ENCODE results near the gene CCDC192.

Gene CCDC192

DNA sequence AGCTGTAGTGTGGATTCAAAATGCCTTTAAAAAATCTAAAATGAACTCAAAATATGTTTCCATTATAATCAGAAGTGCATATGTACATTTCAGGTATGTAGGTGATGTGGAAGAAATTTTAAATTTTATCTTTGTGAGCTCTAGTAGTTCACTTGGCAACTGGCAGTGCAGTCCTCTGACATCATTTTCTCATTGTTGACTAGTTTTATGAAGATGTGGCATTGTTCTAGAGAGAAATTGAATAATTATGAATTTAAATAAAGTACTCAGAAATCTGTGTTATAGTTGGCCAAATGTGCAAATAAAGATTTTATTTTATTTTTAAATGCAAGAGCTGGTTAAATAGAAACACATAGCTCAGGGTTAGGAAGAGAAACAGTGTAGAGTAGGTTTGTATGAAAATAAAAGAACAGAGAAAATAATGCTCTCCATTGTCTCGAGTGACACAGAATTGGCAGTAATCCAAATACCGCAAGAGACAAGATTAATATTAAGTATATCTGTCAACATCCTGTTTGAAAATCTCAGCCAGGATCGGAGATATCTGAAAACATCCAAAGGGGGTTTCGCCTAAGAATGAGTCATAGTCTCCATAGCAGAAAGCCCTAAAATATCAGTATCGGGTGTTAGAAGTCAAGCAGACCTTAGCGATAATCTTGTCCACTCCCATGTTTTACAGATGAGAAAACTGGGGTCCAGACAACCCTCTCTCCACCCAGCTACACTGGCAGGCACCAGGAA, 189.4 kb downstream of the CCDC192 start:
- DNase-seq, result peak; percentile 83

DNA sequence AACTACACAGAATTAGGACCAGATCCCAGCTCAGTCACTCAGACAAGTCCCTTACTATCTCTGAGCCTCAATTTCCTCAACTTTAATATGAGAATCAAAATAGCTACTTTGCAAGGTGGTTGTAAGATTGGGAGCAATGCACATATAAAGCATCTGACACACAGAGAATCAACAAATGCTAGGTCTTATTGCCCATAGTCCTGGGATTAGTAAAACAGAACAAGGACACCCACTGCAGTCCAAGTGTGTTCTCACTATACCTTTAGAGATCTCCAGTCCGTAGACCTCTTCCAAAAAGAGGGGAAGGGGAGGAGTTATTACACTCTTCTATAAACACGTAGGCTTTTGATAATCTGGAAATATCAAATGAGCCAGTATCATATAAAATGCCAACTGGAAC, 190.0 kb downstream of the CCDC192 start:
- DNase-seq, result no peak

DNA sequence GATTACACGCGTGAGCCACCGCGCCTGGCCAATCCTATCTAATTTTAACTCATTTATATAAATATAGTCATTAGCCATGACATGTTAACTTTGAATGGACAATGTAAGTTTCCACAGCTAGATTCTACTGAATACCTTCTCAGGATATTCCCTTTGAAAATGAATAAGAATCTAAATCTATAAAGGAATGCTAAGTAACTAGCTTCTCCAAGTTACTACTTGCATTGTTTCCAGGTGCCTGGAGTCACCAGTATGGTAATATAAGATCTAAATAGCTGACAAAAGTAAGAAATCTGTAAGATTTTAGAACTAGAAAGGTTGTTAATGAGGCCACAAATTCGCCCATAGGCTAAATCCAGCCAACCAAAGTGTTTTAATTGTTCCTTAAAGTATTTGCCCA, 191.3 kb downstream of the CCDC192 start:
- no peak for DNase-seq

DNA sequence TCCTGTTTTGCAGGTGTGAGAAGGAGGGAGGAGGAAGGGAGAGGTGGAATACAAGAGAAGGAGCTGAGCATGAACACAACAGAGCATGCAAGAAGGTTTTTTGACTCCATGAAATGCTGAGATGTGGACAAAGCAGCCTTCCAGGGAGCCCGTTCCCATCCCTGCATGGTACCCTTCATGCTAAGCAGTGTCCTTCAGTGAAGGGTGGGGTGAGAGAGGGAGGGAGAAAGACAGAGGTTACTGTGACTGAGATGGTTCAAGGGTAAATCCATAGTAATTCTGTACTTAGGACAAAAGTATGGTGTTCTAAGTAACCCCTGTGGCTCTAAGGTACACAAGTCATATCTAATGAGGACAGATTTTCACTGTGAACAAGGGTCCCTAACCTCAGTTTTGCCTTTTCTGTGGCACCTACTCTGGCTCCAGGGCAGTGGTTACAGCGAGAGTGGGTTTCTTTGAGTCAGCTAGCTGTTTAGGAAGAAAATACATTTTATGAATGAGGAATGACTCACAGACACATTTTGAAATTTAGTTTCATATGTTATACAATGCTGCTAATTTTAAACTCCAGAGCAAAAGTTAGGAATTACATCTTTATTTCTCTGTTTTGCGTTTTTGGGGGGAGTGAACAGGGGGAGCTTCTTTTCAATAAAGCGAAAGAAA, 195.5 kb downstream of the CCDC192 start:
- DNase-seq, result no peak

DNA sequence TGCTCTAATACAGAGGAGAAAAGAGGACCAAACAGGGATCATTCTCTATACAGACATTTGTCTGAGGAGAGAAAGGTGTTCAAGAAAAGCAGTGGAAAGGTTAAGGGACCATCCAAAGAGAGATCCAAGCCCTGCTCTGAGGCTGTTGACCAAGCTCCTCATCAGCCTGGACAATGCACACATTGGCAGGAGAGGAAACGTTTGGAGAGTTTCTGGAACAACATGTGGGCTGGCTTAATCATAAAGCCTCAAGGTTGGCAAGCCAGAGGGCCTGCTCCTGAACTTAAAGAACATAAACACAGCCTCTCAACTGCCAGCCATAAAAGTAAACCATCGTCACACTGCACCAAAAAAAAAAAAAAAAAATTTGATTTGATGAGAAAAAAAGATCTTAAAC, 196.0 kb downstream of the CCDC192 start:
- no peak for DNase-seq

DNA sequence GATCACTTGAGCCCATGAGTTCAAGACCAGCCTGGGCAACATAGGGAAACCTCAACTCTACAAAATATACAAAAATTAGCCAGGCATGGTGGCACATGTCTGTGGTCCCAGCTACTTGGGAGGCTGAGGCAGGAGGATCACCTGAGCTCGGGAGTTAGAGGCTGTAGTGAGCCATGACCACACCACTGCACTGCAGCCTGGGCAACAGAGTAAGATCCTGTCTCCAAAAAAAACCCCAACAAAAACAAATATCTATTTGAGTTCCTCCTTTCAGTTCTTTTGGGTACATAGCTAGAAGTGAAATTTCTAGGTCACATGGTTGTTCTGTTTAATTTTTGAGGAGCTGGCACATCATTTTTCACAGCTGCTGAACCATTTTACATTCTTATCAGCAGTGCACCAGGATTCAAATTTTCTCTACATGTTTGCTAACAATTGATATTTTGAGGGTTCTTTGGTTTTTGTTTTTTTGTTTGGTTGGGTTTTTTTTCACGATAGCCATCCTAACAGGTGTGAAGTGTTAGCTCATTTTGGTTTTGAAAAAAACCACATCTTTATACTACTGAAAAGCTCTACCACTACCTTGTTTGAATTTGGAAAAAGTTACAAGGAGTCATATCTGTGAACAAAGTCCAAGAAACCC, 203.5 kb downstream of the CCDC192 start:
- DNase-seq, result no peak

DNA sequence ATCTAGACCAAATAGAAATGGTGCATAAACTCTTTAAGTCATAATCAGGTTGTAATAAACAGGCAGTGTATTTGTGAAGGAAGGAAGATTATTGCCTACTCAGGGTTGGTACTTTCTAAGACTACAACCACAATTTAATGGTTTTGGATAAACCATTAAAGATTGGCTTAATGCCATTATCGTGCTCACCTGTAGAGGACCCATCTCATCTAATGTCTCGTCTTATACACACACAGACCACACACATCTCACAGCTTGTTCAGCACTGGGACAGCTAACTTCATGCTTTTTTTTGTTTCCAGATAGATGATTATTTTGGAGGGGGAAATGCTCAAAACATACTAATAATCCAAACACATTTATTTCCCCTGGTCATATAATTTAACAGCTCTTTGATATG, 204.7 kb downstream of the CCDC192 start:
- no peak for DNase-seq

DNA sequence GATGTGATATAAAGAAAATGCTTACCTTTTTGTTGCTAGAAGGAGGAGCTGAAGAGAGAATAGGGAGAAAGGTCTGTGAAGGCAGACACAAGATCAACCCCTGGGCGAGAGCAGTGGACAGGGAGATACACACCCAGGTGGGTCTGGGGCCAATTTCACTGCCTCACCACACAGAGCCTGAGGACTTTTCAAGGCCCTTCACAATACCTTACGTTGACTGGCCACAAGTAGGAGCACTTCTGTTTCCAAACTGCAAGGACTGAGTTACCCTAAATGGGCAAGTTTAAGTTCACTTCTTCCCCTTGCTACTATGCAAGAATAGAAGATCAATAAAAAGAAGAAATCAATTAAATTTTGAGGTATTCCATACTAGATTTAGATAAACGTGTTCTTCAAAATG, 205.9 kb downstream of the CCDC192 start:
- DNase-seq, result peak; percentile 18

DNA sequence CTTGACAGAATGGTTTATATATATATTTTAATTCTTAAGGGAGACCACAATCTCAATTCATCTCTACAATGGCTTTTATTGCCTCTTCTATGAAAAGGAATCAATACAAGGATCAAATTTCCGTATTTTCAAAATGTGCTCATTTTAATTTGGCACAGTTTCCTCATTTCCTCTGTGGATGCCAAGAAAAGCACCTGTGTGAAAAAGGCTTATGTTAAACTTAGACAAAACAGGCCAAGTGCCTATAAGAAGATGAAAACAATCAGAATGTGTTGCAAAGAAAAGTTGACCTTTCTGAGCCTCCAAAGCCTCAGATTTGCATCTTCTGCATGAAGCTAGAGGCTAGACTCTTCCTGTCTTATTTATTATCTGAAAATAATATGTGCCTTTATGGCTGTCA, 206.6 kb downstream of the CCDC192 start:
- peak; percentile 54 for DNase-seq

DNA sequence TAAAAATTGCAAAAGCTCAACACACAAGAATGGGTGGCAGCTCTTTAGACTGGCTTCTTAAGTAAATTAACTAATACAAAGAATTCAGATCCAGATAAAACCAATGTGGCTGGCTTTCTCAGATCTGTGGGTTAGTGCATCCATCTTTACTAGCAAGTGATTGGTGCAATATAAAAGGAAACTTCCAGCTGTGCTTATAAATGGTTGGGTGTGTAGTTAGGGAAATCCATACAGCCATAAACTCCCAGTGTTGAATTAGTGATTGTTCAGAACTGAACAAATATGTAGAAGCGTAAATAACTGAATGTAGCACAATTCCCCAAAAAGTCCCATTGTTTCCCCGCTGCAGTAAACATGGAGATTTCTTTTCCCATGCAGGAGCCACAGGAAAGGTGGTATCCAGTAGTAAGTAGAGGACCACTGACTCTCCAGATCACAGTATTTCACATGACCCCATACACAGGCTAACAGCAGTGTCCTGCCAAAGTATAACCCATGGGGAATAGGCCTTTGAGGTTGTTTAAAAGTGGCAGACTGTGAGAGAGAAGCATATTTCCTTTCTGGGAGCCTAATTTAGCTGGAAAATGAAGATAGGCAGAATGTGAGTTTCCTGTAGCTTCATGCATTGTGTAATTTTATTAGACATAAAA, 207.2 kb downstream of the CCDC192 start:
- peak; percentile 18 for DNase-seq

DNA sequence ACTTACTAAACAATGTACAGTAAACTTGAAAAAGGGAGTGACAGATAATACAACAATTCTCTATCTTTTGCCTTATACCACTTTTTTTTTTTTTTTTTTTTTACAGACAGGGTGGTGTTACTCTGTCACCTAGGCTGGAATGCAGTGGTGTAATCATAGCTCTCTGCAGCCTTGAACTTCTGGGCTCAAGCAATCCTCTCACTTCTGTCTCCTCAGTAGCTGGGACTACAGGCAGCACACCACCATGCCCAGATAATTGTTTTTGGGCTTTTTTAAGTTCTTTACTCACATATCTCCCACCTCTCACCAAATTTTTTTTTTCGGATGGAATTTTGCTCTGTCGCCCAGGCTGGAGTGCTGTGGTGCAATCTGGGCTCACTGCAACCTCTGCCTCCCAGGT, 208.4 kb downstream of the CCDC192 start:
- no peak for DNase-seq

DNA sequence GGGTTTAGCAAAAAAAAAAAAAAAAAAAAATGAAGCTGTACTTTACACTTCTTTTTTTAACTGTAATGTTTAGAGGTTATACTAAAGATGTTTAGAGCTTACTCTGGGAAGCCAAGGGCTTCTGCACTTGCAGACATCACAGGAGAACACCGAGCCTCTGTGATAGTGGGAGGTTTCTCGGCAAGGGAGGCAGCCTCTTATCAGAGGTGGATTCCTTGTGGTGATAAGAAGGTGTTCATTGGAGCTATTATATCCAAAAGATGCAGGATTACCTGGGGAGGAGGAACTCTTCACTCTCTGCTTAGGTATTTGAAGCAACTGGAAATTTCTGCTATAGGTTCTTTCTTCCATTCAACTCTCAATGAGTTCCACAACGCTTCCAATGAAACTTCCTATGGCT, 209.2 kb downstream of the CCDC192 start:
- no peak for DNase-seq

DNA sequence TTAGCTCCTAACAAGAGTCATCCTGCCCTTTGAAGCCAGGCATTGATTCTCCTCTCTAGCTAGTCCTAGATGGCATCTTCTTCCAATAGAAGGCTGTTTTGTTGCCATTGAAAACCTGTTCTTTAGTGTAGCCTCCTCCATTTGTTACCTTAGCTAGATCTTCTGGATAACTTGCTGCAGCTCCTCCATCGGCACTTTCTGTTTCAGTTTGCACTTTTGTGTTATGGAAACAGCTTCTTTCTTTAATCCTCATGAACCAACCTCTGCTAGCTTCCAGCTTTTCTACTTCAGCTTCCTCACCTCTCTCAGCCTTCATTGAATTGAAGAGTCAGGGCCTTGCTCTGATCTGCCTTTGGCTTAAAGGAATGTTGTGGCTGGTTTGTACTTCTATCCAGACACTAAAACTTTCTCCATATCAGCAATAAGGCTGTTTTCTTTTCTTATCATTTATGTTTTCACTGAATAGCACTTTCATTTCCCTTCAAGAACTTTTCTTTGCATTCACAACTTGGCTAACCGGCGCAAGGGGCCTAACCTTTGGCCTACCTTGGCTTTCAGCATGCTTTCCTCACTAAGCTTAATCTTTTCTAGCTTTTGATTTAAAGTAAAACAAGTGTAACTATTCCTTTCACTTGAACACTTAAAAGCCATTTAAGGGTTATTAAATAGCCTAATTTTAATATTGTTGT, 213.8 kb downstream of the CCDC192 start:
- no peak for DNase-seq

DNA sequence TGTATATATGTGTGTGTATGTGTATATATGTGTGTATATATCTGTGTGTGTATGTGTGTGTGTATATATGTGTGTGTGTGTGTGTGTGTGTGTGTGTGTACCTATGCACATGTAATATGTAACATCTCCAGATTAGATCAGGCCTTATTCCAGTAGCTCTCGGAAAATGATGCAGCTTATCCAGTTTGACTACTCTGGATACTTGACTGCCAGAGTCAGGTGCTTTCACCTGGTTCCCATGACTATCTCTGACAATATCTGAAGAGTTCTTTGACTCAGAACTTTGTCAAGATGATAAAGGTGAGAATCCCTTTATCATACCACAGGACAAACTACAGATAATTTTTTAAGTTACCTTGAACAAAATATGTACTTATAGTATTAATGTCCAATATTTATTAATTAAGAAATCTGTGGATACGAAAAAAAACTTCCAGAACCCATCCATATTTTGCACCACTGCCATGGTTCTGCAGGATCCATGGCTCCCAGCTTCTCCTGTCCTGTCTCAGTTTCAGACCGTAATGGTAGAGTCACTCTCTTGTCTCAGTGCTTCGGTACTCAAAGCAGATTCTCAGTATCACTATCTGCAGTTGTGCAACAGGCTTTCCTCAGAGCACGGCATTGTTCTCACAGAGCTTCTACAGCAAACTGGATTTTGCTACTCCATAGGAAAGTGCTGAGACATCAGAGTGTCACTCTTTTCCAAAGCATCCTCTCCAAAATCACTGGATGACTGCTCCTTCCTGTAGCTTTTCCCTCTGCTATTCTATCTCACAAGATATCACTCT, 216.0 kb downstream of the CCDC192 start:
- DNase-seq, result no peak

DNA sequence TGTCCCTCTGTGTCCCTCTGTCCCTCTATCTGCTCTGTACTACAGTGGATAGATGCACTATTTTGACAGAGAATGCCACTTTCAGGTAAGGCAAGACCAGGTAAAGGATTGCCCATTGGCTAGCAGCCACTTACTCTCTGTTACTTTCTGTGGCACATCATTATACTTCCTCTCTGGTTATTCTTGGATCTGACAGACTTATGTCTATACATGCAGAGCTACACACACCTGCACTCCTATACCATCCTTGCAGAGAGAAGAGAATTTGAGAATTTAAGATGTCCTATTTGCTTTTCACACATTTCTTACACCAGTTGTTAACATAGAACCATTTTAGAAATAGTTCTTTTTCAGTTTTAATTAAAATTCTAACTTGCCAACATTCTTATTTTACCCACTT, 216.6 kb downstream of the CCDC192 start:
- DNase-seq, result no peak

DNA sequence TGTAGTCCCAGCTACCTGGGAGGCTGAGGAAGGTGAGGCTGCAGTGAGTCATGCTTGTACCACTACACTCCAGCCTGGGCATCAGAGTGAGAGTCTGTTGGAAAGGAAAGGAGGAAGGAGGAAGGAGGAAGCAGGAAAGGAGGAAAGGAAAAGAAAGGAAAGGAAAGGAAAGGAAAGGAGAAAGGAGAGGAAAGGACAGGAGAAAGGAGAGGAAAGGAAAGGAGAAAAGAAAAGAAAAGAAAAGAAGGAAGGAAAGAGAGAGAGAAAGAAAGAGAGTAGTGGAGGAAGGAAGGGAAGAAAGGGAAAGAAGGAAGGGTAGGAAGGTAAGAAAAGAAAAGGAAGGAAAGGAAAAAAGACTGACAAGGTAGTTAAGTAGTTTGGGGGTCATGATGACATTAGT, 217.7 kb downstream of the CCDC192 start:
- no peak for DNase-seq

DNA sequence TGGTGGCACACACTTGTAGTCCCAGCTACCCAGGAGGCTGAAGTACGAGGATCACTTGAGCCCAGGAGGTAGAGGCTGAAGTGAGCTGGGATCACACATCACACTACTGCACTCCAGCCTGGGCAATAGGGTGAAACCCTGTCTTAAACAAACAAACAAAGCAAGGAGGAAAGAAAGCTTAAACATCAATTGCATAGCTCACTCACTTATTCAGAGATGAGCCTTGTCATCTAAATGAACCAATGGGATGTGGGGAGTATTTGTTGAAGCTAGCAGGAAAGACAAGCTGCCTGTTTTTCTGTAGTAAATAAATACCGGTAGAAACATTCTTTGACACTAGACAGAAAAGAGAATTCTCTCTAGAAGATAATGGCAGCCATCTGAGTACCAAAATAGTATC, 219.4 kb downstream of the CCDC192 start:
- DNase-seq, result no peak

DNA sequence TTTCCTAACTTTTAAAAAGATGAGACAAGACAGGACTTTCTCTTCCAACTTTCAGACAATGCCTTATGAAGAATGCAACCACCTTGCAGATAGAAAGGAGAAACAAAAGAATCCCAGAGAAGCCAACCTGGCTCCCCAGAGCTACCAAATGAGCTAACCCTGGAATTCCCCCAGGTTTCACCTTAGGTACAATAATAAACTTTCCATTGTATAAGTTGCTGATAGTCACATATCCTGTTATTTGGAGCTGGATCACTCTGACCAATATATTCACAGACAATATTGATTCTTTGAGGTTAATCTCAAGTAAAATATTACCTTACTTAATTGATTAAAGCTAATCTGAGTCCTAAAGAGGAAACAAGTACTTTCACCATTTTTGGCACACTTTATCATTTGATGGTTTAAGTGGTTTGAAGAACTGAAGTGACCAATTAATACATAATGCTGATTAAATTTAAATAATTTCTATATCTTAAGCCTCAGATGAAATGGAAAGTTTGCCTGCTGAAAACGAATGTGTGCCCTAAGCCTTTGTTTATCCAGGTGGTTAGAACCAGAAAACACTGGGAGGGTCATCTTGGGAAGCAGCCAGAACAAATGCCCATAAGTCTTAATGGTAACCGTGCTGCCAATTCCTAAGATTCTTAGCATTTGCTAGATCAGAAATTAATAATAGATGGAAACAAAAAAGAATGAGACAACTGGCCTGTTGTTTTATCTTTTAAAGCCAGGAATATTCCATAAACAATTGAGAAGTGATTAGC, 220.8 kb downstream of the CCDC192 start:
- no peak for DNase-seq

DNA sequence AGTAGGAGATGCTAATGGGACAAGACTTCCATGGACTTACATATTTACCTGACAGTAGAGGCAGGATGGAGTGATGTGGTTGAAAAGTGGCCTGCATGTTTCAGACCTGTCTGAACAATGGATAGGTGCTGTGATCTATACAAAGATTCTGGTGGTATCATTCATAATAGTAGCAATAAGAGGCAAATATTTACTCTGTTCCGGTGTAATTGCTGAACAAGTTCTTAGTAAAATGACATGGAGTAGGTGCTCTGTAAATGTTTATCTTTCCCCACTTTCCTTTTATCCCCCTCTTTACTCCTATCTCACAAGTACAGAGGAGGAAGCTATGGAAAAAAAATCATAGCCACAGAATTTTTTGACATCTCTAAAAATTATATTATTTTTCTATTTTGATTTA, 221.4 kb downstream of the CCDC192 start:
- no peak for DNase-seq

DNA sequence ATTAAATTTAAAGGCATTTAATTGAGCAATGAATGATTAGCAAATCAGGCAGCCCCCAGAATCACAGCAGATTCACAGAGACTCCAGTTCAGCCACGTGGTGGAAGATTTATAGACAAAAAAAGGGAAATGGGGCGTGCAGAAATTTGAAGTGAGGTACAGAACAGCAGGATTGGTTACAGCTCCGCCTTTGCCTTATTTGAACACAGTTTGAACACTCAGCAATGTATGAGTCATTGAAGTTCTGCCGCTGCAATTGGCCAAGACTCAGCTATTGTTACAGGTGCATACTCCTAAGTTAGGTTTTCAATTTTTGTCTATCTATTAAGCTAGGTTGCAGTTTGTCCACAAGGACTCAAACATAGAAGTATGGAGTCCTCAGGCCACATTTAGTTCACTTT, 222.7 kb downstream of the CCDC192 start:
- no peak for DNase-seq

DNA sequence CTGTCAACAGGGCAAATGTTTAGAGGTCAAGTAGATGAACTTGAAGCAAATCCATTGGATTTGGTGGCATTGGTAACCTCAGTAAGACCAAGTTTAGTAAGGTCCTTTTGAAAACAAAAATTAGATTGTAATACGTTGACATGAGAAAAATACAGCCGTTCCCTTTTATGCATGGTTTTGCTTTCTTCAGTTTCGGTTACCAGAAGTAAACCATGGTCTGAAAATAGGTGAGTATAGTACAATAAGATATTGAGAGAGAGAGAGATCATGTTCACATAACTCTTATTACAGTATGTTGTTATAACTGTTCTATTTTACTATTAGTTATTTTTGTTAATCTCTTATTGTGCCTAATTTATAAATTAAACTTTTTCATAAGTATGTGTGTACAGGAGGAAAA, 223.8 kb downstream of the CCDC192 start:
- no peak for DNase-seq

DNA sequence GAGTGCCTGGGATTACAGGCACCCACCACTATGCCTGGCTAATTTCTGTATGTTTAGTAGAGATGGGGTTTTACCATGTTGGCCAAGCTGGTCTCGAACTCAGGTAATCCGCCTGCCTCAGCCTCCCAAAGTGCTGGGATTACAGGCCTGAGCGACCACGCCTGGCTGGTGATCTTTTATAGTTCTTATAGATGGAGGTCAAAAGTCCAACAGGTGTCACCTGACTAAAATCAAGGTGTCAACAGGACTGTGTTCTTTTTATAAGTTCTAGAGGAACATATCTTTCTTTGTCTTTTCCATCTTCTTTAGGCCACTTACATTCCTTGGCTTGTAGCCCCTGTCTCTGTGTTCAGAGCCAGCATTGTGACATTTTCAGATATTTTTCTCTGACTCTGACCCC, 224.9 kb downstream of the CCDC192 start:
- no peak for DNase-seq

Data from COR-L47 (cell line).